ENCODE results near the gene TRPM4. TPM values are rescaled to one million over a fixed set of nuclear protein-coding genes. Genes with fewer than 3 reads are reported as not detected.
"Not testable (repeated sequence)": the region's sequence is repeated elsewhere in the genome, so short reads cannot be mapped to it uniquely, and the experiment has no call there.

Gene TRPM4
- total RNA-seq, 6 experiments from 2014 or later, result 9.2 to 31.1 (median 14.3) TPM

DNA sequence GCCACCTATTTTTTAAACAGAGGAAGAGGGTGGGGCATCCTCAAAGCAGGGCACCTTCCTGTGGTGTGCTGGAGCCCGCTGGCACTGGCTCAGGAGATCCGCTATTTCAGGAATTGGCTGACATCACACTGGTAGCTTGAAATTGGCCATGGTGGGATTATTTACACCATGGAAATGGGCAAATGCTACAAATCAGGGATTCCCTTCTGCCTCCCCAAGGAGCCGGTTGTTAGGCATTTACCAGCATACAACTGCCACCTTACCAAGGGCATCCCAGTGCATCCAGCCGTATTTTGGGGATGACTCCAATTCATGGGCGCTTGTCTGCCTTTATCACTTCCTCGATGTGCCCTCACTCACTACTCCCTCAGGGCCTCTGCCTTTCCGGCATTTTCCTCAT, 16.6 kb upstream of the TRPM4 start:
- no peak overlapping the region for H3K4me3 ChIP-seq
- H3K27ac ChIP-seq, result no peak overlapping the region
- no peaks in the 10 kb centered on the region for H3K9me3 ChIP-seq
- H3K27me3 ChIP-seq, result no peaks in the 10 kb centered on the region
- ATAC-seq, result no peak
- H3K36me3 ChIP-seq, result no peaks in the 10 kb centered on the region
- WGBS (ENCODE audit: insufficient coverage, low coverage, low lambda C conversion rate, missing lambda C conversion rate), result 91% methylated on average over 5 of the region's 7 CpGs
- no peaks in the 10 kb centered on the region for H3K4me1 ChIP-seq
- DNase-seq, result no peak
- TF ChIP-seq, protein P1, sequence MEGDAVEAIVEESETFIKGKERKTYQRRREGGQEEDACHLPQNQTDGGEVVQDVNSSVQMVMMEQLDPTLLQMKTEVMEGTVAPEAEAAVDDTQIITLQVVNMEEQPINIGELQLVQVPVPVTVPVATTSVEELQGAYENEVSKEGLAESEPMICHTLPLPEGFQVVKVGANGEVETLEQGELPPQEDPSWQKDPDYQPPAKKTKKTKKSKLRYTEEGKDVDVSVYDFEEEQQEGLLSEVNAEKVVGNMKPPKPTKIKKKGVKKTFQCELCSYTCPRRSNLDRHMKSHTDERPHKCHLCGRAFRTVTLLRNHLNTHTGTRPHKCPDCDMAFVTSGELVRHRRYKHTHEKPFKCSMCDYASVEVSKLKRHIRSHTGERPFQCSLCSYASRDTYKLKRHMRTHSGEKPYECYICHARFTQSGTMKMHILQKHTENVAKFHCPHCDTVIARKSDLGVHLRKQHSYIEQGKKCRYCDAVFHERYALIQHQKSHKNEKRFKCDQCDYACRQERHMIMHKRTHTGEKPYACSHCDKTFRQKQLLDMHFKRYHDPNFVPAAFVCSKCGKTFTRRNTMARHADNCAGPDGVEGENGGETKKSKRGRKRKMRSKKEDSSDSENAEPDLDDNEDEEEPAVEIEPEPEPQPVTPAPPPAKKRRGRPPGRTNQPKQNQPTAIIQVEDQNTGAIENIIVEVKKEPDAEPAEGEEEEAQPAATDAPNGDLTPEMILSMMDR (IDR thresholded peaks at IDR 0.05), result no peak
- no peak for TF ChIP-seq POLR2A (IDR thresholded peaks at IDR 0.05)
- intact Hi-C loops (cut with DNase I), result no loop called here

DNA sequence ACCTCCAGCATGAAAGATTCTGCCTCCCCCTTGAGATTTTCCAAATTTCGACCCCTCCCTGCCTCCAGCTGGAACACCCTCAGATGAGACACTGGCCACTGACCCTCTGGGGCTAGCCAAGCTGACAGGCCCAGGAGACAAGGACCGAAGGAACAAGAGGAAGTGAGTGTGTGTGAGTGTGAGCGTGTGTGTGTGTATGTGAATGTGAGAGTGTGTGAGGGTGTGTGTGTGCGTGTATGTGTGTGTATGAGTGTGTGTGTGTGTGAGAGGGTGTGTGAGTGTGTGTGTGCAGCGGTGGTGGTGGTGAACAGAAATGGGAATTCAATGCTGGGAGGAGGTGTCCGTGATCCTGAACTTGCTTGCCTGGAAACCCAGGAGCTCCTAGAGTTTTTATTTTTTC, 16.2 kb upstream of the TRPM4 start:
- ATAC-seq, result no peak
- intact Hi-C loops (cut with DNase I), result no loop called here
- no peaks in the 10 kb centered on the region for H3K36me3 ChIP-seq
- H3K9me3 ChIP-seq, result no peaks in the 10 kb centered on the region
- no peak for DNase-seq
- H3K27me3 ChIP-seq, result no peaks in the 10 kb centered on the region
- no peak overlapping the region for H3K27ac ChIP-seq
- H3K4me3 ChIP-seq, result no peak overlapping the region
- 70% methylated on average over 6 of the region's 6 CpGs for WGBS (ENCODE audit: insufficient coverage, low coverage, low lambda C conversion rate, missing lambda C conversion rate)
- TF ChIP-seq, protein P1 (IDR thresholded peaks at IDR 0.05), result no peak
- no peak for TF ChIP-seq POLR2A (IDR thresholded peaks at IDR 0.05)
- no peaks in the 10 kb centered on the region for H3K4me1 ChIP-seq

DNA sequence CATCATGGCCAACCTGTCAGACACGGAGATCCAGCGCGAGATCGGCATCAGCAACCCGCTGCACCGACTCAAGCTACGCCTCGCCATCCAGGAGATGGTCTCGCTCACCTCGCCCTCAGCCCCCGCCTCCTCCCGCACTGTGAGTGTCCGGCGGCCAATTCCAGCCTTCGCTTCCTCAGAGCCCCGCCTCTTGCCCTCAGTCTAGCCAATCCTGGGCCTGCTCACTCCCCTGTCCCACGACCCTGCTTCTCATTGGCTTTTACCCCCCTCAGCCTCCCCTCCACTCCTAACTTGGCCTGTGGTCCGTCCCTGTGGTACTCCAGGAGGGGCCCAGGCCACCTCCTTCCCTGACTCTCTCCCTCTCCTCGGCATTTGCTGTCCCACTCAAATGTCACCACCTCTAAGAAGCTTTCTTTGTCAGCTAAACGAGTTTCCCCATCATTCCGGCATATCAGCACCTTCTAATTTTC, 14.7 kb upstream of the TRPM4 start:
- peak overlapping the region in 2 of 3 donors; percentile 10 to 37 for H3K4me3 ChIP-seq
- WGBS (ENCODE audit: insufficient coverage, low coverage, low lambda C conversion rate, missing lambda C conversion rate), result 18% methylated on average over 11 of the region's 21 CpGs
- peak; percentile 87 to 93 (median 92) for ATAC-seq
- H3K4me1 ChIP-seq, result no peaks in the 10 kb centered on the region
- no peaks in the 10 kb centered on the region for H3K27me3 ChIP-seq
- intact Hi-C loops (cut with DNase I), result no loop called here
- no peaks in the 10 kb centered on the region for H3K9me3 ChIP-seq
- TF ChIP-seq, protein P1 (IDR thresholded peaks at IDR 0.05), result no peak
- TF ChIP-seq POLR2A (IDR thresholded peaks at IDR 0.05), result no peak
- peak; percentile 72 to 83 (median 77) for DNase-seq
- no peak overlapping the region for H3K27ac ChIP-seq
- H3K36me3 ChIP-seq, result no peaks in the 10 kb centered on the region

DNA sequence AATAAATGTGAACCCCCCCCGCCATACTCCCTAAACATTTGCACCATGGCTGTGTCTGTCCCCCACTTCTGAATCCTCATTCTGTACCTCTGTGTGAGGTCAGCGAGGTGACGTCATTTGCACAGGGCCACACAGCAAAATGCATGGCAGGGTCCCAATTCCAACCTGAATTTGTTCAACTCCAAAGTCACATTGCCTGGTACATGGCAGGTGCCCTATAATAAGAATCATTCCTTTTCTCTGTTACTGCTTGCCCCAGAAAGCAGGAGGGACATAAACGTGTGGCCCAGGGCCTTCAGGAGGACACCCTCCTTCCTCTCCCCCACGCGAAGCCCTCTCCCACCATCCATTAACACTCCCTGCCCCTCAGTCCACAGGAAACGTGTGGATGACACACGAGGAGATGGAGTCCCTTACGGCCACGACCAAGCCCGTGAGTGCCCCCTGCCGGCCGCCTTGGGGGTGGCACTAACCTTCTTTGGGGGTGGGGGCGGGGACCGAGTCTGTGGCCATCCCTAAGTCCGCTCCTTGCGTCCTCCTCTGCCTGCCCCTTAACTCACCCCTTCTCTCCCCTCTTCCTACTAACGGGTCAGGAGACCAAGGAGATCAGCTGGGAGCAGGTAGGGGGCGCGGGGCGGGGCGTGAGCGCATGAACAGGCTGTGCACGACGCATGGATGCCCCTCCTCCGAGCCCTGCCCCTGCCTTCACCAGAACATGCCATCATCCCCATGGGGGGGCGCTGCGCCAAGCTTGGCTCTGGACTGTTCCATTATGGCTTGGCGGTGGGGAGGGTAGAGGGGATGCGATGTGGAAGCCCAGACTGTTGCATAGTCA, 11.8 kb upstream of the TRPM4 start:
- Histone ChIP-seq H3K36me3 (no peaks in the 10 kb centered on the region), H3K4me3 (no peak overlapping the region), H3K27ac (no peak overlapping the region), H3K4me1 (peaks cover 0 to 14% (median 2%) of the 10 kb centered on the region in 4 donors), H3K9me3 (no peaks in the 10 kb centered on the region), H3K27me3 (no peaks in the 10 kb centered on the region)
- peak; percentile 10 to 29 (median 23) for ATAC-seq
- TF ChIP-seq POLR2A (IDR thresholded peaks at IDR 0.05), result no peak
- TF ChIP-seq, protein P1 (IDR thresholded peaks at IDR 0.05), result peak; percentile 71 to 97 (median 91)
- WGBS (ENCODE audit: insufficient coverage, low coverage, low lambda C conversion rate, missing lambda C conversion rate), result 14% methylated on average over 14 of the region's 30 CpGs
- intact Hi-C loops (cut with DNase I), result no loop called here
- DNase-seq, result peak; percentile 73 to 79 (median 77)

DNA sequence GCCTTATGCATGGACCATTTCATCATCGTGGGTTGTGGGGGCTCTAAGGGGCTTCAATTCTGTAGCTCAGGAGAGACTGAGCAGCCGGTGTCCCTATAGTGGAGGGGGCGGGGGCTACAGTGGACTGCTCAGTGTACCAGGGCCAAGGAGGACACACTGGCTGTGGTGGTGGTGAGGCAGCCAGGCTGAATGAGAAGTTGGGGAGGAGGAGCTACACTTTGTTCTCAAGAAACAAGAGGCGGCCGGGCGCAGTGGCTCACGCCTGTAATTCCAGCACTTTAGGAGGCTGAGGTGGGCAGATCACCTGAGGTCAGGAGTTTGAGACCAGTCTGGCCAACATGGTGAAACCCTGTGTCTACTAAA, 11.2 kb upstream of the TRPM4 start:
- intact Hi-C loops (cut with DNase I); DNase-seq; ATAC-seq; H3K4me3 ChIP-seq; H3K36me3 ChIP-seq; H3K9me3 ChIP-seq; H3K27me3 ChIP-seq; H3K27ac ChIP-seq: not testable (repeated sequence)
- WGBS (ENCODE audit: insufficient coverage, low coverage, low lambda C conversion rate, missing lambda C conversion rate), result 47% methylated on average over 3 of the region's 7 CpGs
- H3K4me1 ChIP-seq, result peaks cover 0 to 14% (median 2%) of the 10 kb centered on the region in 4 donors
